Amniotic epithelial cell (primary cell): ENCODE data around the gene CHST7.

Experiments used
- DNase-seq: peaks from one replicate; pipeline ENCODE4 v3.0.0-alpha.2; 2010; ENCODE audit warnings: low read depth

The CHST7 gene

GRCh38 chrX:46610070-46610658 is 36.6 kb downstream of the CHST7 start:
- no peak for DNase-seq

GRCh38 chrX:46611658-46612362 is 38.2 kb downstream of the CHST7 start:
- no peak for DNase-seq

- DNase-seq: no peak
These were observed 44.3 kb downstream of the CHST7 start for GRCh38 chrX:46617906-46618305.

- no peak for DNase-seq
These were observed 45.4 kb downstream of the CHST7 start for GRCh38 chrX:46618947-46619346.

GRCh38 chrX:46620505-46620904 is 46.9 kb downstream of the CHST7 start:
- peak; percentile 68 for DNase-seq

GRCh38 chrX:46621572-46621971 is 48.0 kb downstream of the CHST7 start:
- no peak for DNase-seq

- no peak for DNase-seq
These were observed 50.7 kb downstream of the CHST7 start for GRCh38 chrX:46624090-46624786.

GRCh38 chrX:46626566-46626965 is 53.0 kb downstream of the CHST7 start:
- DNase-seq: no peak

GRCh38 chrX:46627062-46627461 is 53.5 kb downstream of the CHST7 start:
- no peak for DNase-seq

- no peak for DNase-seq
These were observed 54.3 kb downstream of the CHST7 start for GRCh38 chrX:46627711-46628419.

- DNase-seq: no peak
These were observed 55.2 kb downstream of the CHST7 start for GRCh38 chrX:46628460-46629371.

- DNase-seq: peak; percentile 68
These were observed 56.6 kb downstream of the CHST7 start for GRCh38 chrX:46630141-46630540.

- peak; percentile 34 for DNase-seq
These were observed 61.0 kb downstream of the CHST7 start for GRCh38 chrX:46634577-46634976.

GRCh38 chrX:46635186-46635585 is 61.6 kb downstream of the CHST7 start:
- DNase-seq: no peak

GRCh38 chrX:46636223-46636622 is 62.7 kb downstream of the CHST7 start:
- no peak for DNase-seq

- DNase-seq: peak; percentile 40
These were observed 64.4 kb downstream of the CHST7 start for GRCh38 chrX:46637938-46638337.

- peak; percentile 35 for DNase-seq
These were observed 68.6 kb downstream of the CHST7 start for GRCh38 chrX:46642145-46642544.

- no peak for DNase-seq
These were observed 70.1 kb downstream of the CHST7 start for GRCh38 chrX:46643636-46644035.

GRCh38 chrX:46645614-46646013 is 72.0 kb downstream of the CHST7 start:
- DNase-seq: no peak

GRCh38 chrX:46647251-46647650 is 73.7 kb downstream of the CHST7 start:
- DNase-seq: no peak
